Parathyroid adenoma (tissue), 2 donors: Measurements from ENCODE around the gene PCDHGA1.
"Not testable (repeated sequence)": the region's sequence is repeated elsewhere in the genome, so short reads cannot be mapped to it uniquely, and the experiment has no call there.

ENCODE experiments used
- H2AFZ ChIP-seq: fragments of 300-600 bp; sonication (generic); one replicate; pipeline ENCODE4 v1.7.0; 2017; ENCODE audit warnings: antibody characterized with exemption, mild to moderate bottlenecking
- H3K27ac ChIP-seq: fragments of 300-600 bp; sonication (generic); one replicate; pipeline ENCODE4 v1.7.0; 2017
- H3K27me3 ChIP-seq: fragments of 300-600 bp; sonication (generic); one replicate; pipeline ENCODE4 v1.7.0; 2017; ENCODE audit warnings: low read length; ENCODE audit not compliant: control insufficient read depth, insufficient read depth
- H3K36me3 ChIP-seq: fragments of 300-600 bp; sonication (generic); one replicate; pipeline ENCODE4 v1.7.0; 2017; ENCODE audit warnings: low read length; ENCODE audit not compliant: control insufficient read depth, insufficient read depth
- H3K4me1 ChIP-seq: fragments of 300-600 bp; sonication (generic); one replicate; pipeline ENCODE4 v1.7.0; 2017; ENCODE audit warnings: control low read depth
- H3K4me2 ChIP-seq: fragments of 300-600 bp; sonication (generic); one replicate; pipeline ENCODE4 v1.7.0; 2017; ENCODE audit warnings: low read length
- H3K4me3 ChIP-seq: fragments of 300-600 bp; sonication (generic); one replicate; pipeline ENCODE4 v1.7.0; 2017; ENCODE audit warnings: low read depth, low read length
- H3K79me2 ChIP-seq: fragments of 300-600 bp; sonication (generic); one replicate; pipeline ENCODE4 v1.7.0; 2017; ENCODE audit warnings: control low read depth
- H3K9ac ChIP-seq: fragments of 300-600 bp; sonication (generic); one replicate; pipeline ENCODE4 v1.7.0; 2017; ENCODE audit warnings: mild to moderate bottlenecking
- H3K9me3 ChIP-seq: fragments of 300-600 bp; sonication (generic); one replicate; pipeline ENCODE4 v1.7.0; 2017; ENCODE audit warnings: low read length; ENCODE audit not compliant: control insufficient read depth
- CTCF ChIP-seq: fragments of 300-600 bp; sonication (generic); IDR thresholded peaks from one replicate; pipeline ENCODE4 v1.7.0; 2017; ENCODE audit warnings: antibody characterized with exemption, mild to moderate bottlenecking
- donor health status: primary hyperparathyroidism.

The PCDHGA1 gene

DNA sequence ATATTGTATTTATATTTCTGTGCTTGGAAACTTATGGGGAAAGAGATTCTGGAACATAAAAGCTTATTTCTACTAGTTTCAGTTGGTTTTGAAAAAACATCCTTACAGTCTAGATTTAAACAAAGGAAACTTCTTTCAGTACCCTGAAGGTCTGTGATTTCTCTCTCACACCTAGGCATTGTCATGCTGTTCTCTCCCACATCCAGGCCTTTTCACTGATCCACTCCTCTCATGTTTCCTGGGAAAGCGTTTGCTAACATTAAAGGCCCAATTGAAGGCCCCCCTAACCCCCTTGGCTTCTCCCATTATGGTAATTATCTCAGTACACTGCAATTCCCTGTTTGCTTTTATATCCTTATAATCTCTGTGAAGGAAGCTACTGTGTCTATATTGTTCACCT lies 12.5 kb downstream of the PCDHGA1 start:
- peaks cover 3% of the 10 kb centered on the region for H3K36me3 ChIP-seq
- H3K27me3 ChIP-seq, result no peaks in the 10 kb centered on the region
- no peak for TF ChIP-seq CTCF
- no peak overlapping the region for H3K4me3 ChIP-seq
- no peaks in the 10 kb centered on the region for H3K4me1 ChIP-seq
- peaks cover 8% of the 10 kb centered on the region for H3K9me3 ChIP-seq
- no peaks in the 10 kb centered on the region for H3K79me2 ChIP-seq
- no peak overlapping the region for H3K4me2 ChIP-seq
- H3K27ac ChIP-seq, result no peak overlapping the region
- H3K9ac ChIP-seq, result no peak overlapping the region
- H2AFZ ChIP-seq, result no peak overlapping the region

DNA sequence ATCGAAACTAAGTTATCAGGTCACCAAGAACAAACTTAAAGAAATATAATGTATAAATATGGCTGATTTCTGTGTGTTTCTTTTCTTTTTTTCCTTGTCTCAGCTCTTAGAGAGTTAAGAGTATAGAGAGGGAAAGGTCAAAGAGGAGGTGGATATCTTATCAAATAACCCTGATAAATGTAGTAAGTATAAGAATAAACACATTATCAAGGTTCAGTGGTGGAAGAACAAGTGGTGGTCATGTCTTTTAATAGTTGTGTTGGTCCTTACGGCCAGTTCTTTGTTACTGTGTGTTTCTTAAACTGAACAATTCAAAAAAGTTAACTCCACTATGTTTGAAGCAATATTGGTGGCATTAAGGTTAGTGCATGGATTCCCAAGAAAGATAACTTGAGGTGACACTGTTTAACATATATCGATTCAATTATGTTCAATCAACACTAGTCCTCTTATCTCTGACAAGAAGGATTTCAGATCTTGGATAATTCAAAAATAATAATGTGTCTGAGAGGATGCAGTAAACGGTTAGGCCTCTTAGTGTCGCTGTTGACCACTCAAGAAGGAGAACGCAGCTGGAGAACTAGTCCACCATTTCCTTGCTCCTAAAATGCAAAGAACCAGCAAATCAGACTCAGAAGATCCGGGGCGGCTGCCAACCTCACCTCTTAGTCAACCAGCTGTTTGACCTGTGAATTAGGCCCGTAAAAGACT lies 13.1 kb downstream of the PCDHGA1 start, which contains the start of gene PCDHGA3:
PCDHGA3 (plus strand) TSS at position 588 of the 711 bp plus-strand sequence. CDS start 205 bp downstream, outside the sequence.
- no peaks in the 10 kb centered on the region for H3K79me2 ChIP-seq
- no peak within 1 kb of the TSS for H3K27ac ChIP-seq
- H3K4me3 ChIP-seq, result no peak within 1 kb of the TSS
- H2AFZ ChIP-seq, result no peak within 1 kb of the TSS
- no peak for TF ChIP-seq CTCF
- no peak within 1 kb of the TSS for H3K4me2 ChIP-seq
- H3K9ac ChIP-seq, result no peak within 1 kb of the TSS
- H3K4me1 ChIP-seq, result no peaks in the 10 kb centered on the region
- H3K36me3 ChIP-seq, result peaks cover 1% of the 10 kb centered on the region
- peaks cover 8% of the 10 kb centered on the region for H3K9me3 ChIP-seq
- no peaks in the 10 kb centered on the region for H3K27me3 ChIP-seq

DNA sequence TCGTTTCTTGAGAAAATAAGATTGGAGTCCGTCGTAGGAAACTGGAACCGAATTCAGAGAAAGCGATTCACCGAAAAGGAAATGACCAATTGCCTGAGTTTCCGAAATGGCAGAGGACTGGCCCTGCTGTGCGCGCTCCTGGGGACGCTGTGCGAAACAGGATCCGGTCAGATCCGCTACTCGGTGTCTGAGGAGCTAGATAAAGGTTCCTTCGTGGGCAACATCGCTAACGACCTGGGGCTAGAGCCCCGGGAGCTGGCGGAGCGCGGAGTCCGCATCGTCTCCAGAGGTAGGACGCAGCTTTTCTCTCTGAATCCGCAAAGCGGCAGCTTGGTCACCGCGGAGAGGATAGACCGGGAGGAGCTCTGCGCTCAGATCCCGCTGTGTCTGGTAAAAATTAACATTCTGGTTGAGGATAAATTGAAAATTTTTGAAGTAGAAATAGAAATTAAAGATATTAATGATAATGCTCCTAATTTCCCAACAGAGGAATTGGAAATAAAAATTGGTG lies 13.7 kb downstream of the PCDHGA1 start:
- Histone ChIP-seq H3K36me3 (no peaks in the 10 kb centered on the region), H3K9me3 (peaks cover 8% of the 10 kb centered on the region), H3K27me3 (no peaks in the 10 kb centered on the region), H3K4me2 (no peak overlapping the region), H3K27ac (no peak overlapping the region), H3K9ac (no peak overlapping the region), H2AFZ (no peak overlapping the region), H3K4me1 (no peaks in the 10 kb centered on the region), H3K79me2 (no peaks in the 10 kb centered on the region), H3K4me3 (no peak overlapping the region)
- no peak for TF ChIP-seq CTCF

DNA sequence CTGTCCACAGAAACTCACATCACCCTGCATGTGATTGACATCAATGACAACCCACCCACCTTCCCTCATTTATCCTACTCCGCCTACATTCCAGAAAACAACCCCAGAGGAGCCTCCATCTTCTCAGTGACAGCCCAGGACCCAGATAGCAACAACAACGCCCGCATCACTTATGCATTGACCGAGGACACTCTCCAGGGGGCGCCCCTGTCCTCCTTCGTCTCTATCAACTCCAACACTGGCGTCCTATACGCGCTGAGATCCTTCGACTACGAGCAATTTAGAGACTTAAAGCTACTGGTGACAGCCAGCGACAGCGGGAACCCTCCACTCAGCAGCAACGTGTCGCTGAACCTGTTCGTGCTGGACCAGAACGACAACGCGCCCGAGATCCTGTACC lies 15.0 kb downstream of the PCDHGA1 start:
- Histone ChIP-seq H3K9ac (no peak overlapping the region), H3K36me3 (no peaks in the 10 kb centered on the region), H3K4me3 (no peak overlapping the region), H3K9me3 (peaks cover 8% of the 10 kb centered on the region), H3K79me2 (no peaks in the 10 kb centered on the region), H2AFZ (no peak overlapping the region), H3K27ac (no peak overlapping the region), H3K4me2 (no peak overlapping the region), H3K4me1 (no peaks in the 10 kb centered on the region), H3K27me3 (no peaks in the 10 kb centered on the region)
- TF ChIP-seq CTCF, result no peak

DNA sequence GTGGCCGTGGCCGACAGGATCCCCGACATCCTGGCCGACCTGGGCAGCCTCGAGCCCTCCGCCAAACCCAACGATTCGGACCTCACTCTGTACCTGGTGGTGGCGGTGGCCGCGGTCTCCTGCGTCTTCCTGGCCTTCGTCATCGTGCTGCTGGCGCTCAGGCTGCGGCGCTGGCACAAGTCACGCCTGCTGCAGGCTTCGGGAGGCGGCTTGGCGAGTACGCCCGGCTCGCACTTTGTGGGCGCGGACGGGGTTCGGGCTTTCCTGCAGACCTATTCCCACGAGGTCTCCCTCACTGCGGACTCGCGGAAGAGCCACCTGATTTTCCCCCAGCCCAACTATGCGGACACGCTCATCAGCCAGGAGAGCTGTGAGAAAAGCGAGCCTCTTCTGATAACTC lies 15.7 kb downstream of the PCDHGA1 start:
- H3K4me1 ChIP-seq, H3K9ac ChIP-seq, H3K9me3 ChIP-seq, H3K36me3 ChIP-seq, H3K27ac ChIP-seq, H2AFZ ChIP-seq, H3K4me2 ChIP-seq, H3K27me3 ChIP-seq, H3K79me2 ChIP-seq, H3K4me3 ChIP-seq: not testable (repeated sequence)
